GM19463 (cell line): Measurements from ENCODE around the gene LRRC8C.

ENCODE experiments used
- ATAC-seq: cut with Tn5 transposase; IDR thresholded peaks from one replicate; pipeline ENCODE4 v1.9.1; 2021; ENCODE audit warnings: mild to moderate bottlenecking, moderate library complexity; ENCODE audit not compliant: unreplicated experiment

LRRC8C gene

DNA sequence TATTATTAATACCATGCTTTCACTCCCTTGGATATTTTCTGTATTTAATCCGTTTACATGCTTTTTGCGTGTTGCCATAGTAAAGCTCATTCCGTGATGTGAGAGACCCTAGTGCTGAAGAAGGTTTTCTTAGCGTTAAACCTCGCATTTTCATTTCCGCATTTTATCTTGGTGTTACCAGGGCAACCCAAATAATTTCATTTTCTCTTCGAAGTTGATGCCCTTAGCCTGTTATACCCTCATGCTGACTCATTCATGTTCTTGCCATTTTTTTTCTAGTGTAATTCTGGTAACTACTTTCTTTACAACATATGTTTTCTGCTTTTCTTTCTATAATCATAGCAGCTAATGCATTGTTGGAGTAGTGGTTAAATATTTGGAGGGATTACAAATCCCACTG, 37.2 kb downstream of the LRRC8C start:
- ATAC-seq: peak; percentile 99

GRCh38 chr1:89670711-89671110, 37.8 kb downstream of the LRRC8C start:
- ATAC-seq: no peak

GRCh38 chr1:89671775-89672488, 39.0 kb downstream of the LRRC8C start:
- no peak for ATAC-seq

DNA sequence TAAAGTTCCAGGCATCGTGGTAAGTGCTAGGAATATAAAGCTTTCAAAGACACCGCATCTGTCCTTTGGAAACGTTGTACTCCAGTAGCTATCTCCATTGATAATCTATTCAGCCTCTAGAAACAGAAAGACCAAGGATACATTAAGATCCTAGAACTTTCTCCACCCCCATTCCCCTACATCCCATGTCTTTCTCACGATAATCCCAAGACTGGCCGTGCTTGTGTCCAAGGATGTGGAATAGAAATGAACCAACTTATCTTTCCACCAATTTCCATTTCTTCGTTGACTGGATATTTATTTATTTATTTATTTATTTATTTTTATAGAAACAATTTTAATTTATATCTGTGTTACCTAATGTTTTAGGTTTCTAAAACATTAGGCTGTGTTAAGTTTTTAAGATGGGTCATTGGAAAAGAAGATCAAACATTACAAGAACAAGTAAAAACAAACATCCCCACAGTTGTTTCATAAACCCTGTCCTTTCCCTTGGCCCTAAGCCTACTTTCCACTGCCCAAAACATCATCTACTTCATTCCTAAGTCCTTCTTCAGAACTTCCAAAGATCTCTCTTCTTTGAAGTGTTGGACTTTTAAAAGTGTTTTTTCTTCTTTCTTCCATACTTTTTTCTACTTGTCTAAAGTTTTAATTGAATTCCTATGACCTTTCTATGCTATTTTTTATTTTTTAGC, 39.7 kb downstream of the LRRC8C start:
- ATAC-seq: no peak

DNA sequence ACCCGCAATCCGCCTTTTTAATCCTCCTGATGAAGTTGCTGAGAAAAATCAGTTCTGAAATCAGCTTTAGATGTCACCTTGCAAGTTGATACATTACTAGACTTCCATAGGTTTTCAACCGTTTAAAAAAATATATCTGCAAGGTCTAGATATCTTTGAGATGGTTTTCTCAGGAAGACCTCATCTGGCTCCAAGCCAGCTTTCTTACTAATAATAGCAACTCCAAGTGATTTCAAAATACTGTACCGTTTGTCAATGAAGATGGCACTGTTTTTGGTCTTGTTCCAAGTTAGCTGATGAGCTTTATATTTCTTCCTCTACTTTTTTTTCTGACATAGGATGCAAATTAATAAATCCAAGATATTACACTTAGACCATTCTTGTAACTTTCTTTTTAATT, 40.3 kb downstream of the LRRC8C start:
- ATAC-seq: no peak

DNA sequence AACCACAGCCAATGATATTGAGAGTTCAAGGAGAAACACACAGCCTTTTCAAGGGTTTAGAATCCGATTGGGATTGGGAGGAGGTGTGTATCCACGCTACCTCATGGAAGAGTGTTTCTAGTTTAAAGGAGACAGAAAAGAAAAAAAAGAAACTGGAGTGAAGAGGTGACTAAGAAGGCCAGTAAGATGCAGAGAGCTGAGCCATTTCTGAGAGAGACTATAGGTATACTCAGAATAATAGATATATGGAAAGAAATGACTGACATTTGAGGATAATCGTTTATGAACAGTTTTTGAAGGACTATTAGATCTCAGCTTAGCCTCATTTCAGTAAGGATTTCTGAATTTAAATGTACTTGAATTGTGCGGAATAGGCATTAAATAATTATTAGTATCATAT, 42.8 kb downstream of the LRRC8C start:
- no peak for ATAC-seq

DNA sequence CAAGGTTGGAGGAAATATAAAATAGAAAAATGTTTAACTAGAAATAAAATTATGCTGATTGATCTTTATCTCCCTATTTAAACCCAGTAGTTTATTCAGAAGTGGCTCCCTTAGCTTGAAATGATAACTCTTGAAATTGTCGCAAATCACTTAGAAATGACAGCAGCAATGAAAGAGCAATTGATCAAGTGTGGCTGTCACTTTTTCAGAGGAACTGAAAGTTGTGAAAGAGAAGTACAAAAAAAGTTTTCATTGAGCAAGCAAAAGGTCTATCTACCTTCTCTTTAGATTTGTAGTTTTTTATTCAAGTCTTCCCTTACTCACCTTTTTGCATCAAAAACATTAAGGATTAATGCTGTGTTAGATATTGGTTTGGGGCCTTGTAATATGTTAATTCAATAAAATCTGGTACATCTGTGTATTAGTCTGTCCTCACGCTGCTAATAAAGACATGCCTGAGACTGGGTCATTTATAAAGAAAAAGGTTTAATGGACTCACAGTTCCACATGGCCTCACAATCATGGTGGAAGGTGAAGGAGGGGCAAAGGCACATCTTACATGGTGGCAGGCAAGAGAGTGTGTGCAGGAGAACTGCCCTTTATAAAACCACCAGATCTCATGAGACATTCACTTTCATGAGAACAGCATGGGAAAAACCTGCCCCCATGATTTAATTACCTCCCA, 48.3 kb downstream of the LRRC8C start:
- peak; percentile 51 for ATAC-seq

- no peak for ATAC-seq
Measured at GRCh38 chr1:89682611-89683010, 49.7 kb downstream of the LRRC8C start.

GRCh38 chr1:89685461-89685860, 52.5 kb downstream of the LRRC8C start:
- ATAC-seq: no peak

DNA sequence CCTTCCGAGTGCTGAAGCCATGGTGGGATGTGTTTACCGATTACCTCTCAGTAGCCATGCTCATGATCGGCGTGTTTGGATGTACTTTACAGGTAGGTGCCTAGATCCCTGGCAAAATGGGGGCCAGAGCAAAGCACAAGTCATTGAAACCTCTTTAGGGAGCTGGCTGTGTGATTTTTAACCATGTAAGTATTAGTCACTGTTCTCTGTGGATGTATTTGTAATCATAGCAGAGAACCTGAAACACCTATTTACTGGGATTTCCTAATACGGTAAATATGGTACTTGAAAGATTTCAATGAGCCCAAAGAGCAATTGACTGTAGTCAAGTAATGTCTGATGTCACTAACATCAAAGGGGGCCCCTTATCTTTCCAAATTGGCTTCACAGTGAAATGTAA, 53.6 kb downstream of the LRRC8C start:
- ATAC-seq: no peak

DNA sequence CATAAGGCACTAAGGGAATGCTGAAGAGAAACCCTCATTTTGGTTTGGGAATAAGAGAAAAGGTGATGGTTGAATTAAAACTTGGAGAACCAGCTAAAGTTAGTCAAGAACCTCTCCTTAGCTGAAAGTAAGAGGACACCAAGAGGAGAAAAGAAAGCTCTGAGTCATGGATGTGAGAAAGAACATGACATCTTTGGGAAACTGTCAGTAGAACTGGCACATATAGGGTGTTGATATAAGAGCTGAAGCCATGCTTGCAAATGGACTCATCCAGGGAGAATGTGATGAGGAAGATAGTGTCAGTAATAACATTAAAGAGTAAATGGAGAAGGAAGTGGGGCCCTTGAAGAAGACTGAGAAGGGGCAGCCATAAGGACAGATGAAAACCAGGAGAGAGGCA, 54.3 kb downstream of the LRRC8C start:
- no peak for ATAC-seq

DNA sequence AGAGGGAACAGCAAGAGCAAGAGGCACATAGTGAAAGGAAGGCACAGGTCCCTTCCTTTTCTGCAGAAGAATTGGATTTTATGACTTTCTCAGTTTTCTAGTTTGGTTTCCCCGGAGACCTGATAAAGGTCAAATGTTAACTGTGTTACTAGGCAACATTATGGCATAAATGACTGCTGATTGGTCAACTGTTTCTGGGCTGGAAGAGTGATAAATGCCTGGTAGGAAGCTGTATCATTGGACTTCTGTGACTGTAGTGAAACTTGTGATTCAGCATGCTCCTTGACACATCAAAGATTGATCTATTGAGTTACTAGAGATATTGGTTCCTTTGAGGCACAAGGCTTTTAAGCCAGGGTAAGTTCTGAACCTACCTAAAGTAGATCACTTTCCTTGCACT, 55.7 kb downstream of the LRRC8C start:
- ATAC-seq: no peak

GRCh38 chr1:89689234-89689633, 56.3 kb downstream of the LRRC8C start:
- ATAC-seq: no peak

DNA sequence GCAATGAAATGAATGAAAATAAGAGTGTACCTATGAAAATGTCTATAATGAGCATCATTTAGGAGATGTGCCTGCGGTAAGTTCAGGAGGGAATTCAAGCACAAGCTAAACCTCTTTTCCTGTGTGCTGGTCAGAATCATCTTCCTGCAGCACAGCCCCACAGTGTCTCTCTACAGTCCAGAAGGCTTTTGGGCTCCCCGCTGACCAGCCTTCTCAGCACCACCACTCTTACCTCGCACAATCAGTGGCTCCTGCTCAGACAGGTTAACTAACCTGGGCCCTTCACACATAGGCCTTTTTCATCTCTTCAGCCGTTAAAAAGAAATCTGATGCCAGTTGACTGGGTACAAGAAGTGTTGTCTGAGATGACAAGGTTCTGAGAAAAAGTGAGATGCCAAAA, 57.7 kb downstream of the LRRC8C start:
- ATAC-seq: no peak

DNA sequence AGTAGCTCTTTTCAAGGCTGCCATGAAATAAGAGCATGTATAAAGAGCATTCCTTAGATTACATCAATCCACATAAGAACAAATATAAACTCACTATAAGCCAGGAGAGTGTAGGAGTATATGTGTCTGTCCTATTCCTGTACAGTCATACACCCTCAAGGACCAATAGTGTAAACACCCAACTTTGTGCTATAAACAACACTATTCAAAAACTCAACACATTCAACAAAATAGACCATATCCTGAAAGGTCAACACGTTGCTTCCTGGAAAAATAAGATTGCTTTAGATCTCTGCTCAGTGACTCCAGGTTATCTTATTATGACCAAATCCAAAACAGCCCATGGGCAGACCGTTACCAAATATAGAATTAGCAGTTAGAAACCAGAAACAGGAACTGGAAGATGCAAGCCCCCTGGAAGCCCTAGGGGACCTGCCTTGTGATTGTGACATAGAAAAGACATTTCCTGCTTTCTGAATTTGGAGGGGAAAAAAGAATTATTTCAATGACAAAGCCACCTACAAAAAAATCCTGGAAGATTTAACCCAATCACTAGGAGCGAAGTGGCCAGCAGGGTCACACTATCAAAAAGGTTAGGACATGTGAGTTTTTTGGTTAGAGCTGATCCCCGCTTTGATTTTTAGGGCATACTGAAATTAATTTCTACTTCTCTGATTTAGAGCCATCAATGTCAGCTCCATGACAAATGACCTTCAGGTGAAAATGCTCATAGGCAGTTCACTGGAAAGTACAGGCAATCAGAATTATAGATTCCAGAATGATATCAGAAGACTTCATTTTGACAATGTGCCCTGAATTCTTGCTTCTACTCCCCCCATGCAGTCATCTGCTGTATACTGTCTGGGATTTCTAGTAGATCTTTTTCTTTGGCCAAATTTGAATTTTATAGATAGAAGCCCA, 59.9 kb downstream of the LRRC8C start:
- ATAC-seq: peak; percentile 78

GRCh38 chr1:89695847-89696246, 62.9 kb downstream of the LRRC8C start:
- ATAC-seq: no peak

- ATAC-seq: no peak
Measured at GRCh38 chr1:89697383-89697782, 64.5 kb downstream of the LRRC8C start.

- ATAC-seq: no peak
Measured at GRCh38 chr1:89698020-89698560, 65.2 kb downstream of the LRRC8C start.

DNA sequence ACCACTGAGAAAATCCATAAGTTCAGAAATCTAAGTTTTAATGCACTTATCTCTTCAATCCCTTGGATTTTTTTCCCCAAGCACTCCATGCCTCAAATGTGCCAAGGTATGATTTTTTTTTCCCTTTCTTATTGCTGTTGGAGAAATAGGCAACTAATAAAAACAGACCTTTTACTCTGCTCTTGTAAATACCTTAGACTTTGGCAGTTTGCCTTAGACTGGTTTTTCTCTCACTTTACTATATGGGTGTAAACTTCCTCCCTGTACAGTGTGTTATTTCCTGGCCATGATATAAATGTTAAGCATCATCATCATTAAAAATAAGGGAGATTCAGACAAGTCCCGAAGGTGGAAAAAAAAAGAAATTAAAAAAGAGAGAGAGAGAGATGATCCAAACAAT, 65.7 kb downstream of the LRRC8C start:
- no peak for ATAC-seq

GRCh38 chr1:89699451-89699986, 66.6 kb downstream of the LRRC8C start:
- ATAC-seq: no peak
